Glutamatergic neuron (in vitro differentiated cells): Measurements from ENCODE around the gene ARHGAP22. TPM values are rescaled to one million over a fixed set of nuclear protein-coding genes. Genes with fewer than 3 reads are reported as not detected.

Source experiments
- DNase-seq: peaks from one replicate; pipeline ENCODE4 v3.0.0; 2022
- H3K27ac Mint-ChIP-seq: one replicate; pipeline ENCODE4 v1.8.0; 2020; ENCODE audit warnings: mild to moderate bottlenecking, mixed read lengths, inconsistent platforms; ENCODE audit not compliant: unreplicated experiment
- H3K27me3 Mint-ChIP-seq: one replicate; pipeline ENCODE4 v1.8.0; 2020; ENCODE audit warnings: mild to moderate bottlenecking, moderate library complexity, mixed read lengths, inconsistent platforms; ENCODE audit not compliant: unreplicated experiment
- H3K36me3 Mint-ChIP-seq: one replicate; pipeline ENCODE4 v1.8.0; 2020; ENCODE audit warnings: mild to moderate bottlenecking, mixed read lengths, inconsistent platforms; ENCODE audit not compliant: unreplicated experiment
- H3K4me1 Mint-ChIP-seq: one replicate; pipeline ENCODE4 v1.8.0; 2020; ENCODE audit warnings: mild to moderate bottlenecking, low read depth, mixed read lengths, inconsistent platforms; ENCODE audit not compliant: unreplicated experiment
- H3K4me3 Mint-ChIP-seq: one replicate; pipeline ENCODE4 v1.8.0; 2020; ENCODE audit warnings: mild to moderate bottlenecking, mixed read lengths, inconsistent platforms; ENCODE audit not compliant: unreplicated experiment
- H3K9me3 Mint-ChIP-seq: one replicate; pipeline ENCODE4 v1.8.0; 2020; ENCODE audit warnings: mild to moderate bottlenecking, moderate library complexity, mixed read lengths, inconsistent platforms; ENCODE audit not compliant: unreplicated experiment
- CTCF ChIP-seq: fragments of 200-600 bp; sonication (generic); IDR thresholded peaks from one replicate; pipeline ENCODE4 v1.5.0; 2021; ENCODE audit not compliant: partially characterized antibody, unreplicated experiment
- total RNA-seq: library from RNA; stranded (reverse); fragmentation: NEBNext Ultra II Directional; extraction: Animal tissue kit (Norgen Biotek cat#: 25700); gene quantifications from one replicate; pipeline ENCODE4 v1.2.1, GENCODE V29; 2021; ENCODE audit not compliant: unreplicated experiment

Gene ARHGAP22
- total RNA-seq, 1 donor from 2014 or later, result 10.0 TPM

GRCh38 chr10:48551861-48552591, 52.8 kb downstream of the ARHGAP22 start:
- peak overlapping the region; percentile 93 for H3K27ac Mint-ChIP-seq
- H3K4me3 Mint-ChIP-seq, result no peak overlapping the region
- DNase-seq, result peak; percentile 69
- peaks cover 3% of the 10 kb centered on the region for H3K9me3 Mint-ChIP-seq
- peaks cover 30% of the 10 kb centered on the region for H3K4me1 Mint-ChIP-seq
- no peaks in the 10 kb centered on the region for H3K36me3 Mint-ChIP-seq
- TF ChIP-seq CTCF, result peak; percentile 85
- peaks cover 5% of the 10 kb centered on the region for H3K27me3 Mint-ChIP-seq

GRCh38 chr10:48550977-48551376, 53.9 kb downstream of the ARHGAP22 start:
- no peak for DNase-seq
- H3K36me3 Mint-ChIP-seq, result no peaks in the 10 kb centered on the region
- peaks cover 5% of the 10 kb centered on the region for H3K27me3 Mint-ChIP-seq
- peaks cover 34% of the 10 kb centered on the region for H3K4me1 Mint-ChIP-seq
- no peak overlapping the region for H3K27ac Mint-ChIP-seq
- TF ChIP-seq CTCF, result no peak
- no peak overlapping the region for H3K4me3 Mint-ChIP-seq
- H3K9me3 Mint-ChIP-seq, result peaks cover 5% of the 10 kb centered on the region

- Mint-ChIP-seq H3K4me1 (peaks cover 34% of the 10 kb centered on the region), H3K27ac (no peak overlapping the region), H3K27me3 (peaks cover 5% of the 10 kb centered on the region), H3K36me3 (no peaks in the 10 kb centered on the region), H3K4me3 (no peak overlapping the region), H3K9me3 (peaks cover 5% of the 10 kb centered on the region)
- no peak for TF ChIP-seq CTCF
- DNase-seq, result no peak
These were observed 54.7 kb downstream of the ARHGAP22 start for GRCh38 chr10:48550071-48550691.

- H3K27me3 Mint-ChIP-seq, result peaks cover 5% of the 10 kb centered on the region
- DNase-seq, result no peak
- peaks cover 31% of the 10 kb centered on the region for H3K4me1 Mint-ChIP-seq
- H3K36me3 Mint-ChIP-seq, result no peaks in the 10 kb centered on the region
- no peak for TF ChIP-seq CTCF
- H3K4me3 Mint-ChIP-seq, result no peak overlapping the region
- H3K9me3 Mint-ChIP-seq, result peaks cover 4% of the 10 kb centered on the region
- no peak overlapping the region for H3K27ac Mint-ChIP-seq
These were observed 55.6 kb downstream of the ARHGAP22 start for GRCh38 chr10:48549236-48549635.

- peak; percentile 20 for TF ChIP-seq CTCF
- DNase-seq, result no peak
- H3K36me3 Mint-ChIP-seq, result no peaks in the 10 kb centered on the region
These were observed 56.2 kb downstream of the ARHGAP22 start for GRCh38 chr10:48548531-48549135.

More at GRCh38 chr10:48548531-48549135, 56.2 kb downstream of the ARHGAP22 start:
- H3K27me3 Mint-ChIP-seq, result peaks cover 5% of the 10 kb centered on the region
- peaks cover 31% of the 10 kb centered on the region for H3K4me1 Mint-ChIP-seq
- H3K27ac Mint-ChIP-seq, result no peak overlapping the region
- peaks cover 2% of the 10 kb centered on the region for H3K9me3 Mint-ChIP-seq
- H3K4me3 Mint-ChIP-seq, result no peak overlapping the region
